Fibroblast of skin of left biceps (primary cell): ENCODE results near the gene TMEM52.
"Not testable (repeated sequence)": the region's sequence is repeated elsewhere in the genome, so short reads cannot be mapped to it uniquely, and the experiment has no call there.

Source experiments
- DNase-seq, 2 experiments: peaks; one replicate each; pipeline ENCODE4 v3.0.0-alpha.2; 2013; ENCODE audit warnings: low read depth in 2 of 2

Gene TMEM52

GRCh38 chr1:1946540-1946939, 27.5 kb upstream of the TMEM52 start:
- no peak for DNase-seq

GRCh38 chr1:1945782-1946393, 26.8 kb upstream of the TMEM52 start:
- DNase-seq: no peak

- DNase-seq: no peak
These were observed 24.9 kb upstream of the TMEM52 start for GRCh38 chr1:1943834-1944570.

- no peak for DNase-seq
These were observed 23.9 kb upstream of the TMEM52 start for GRCh38 chr1:1942753-1943656.

- no peak for DNase-seq
These were observed 23.0 kb upstream of the TMEM52 start for GRCh38 chr1:1941868-1942752.

- no peak for DNase-seq
These were observed 22.2 kb upstream of the TMEM52 start for GRCh38 chr1:1941211-1941841.

GRCh38 chr1:1940123-1940425, 21.0 kb upstream of the TMEM52 start:
- no peak for DNase-seq

- no peak for DNase-seq
These were observed 20.4 kb upstream of the TMEM52 start for GRCh38 chr1:1939296-1940122.

- DNase-seq: no peak
These were observed 19.7 kb upstream of the TMEM52 start for GRCh38 chr1:1938613-1939295.

GRCh38 chr1:1938276-1938573, 19.1 kb upstream of the TMEM52 start:
- DNase-seq: no peak

- DNase-seq: no peak
These were observed 18.6 kb upstream of the TMEM52 start for GRCh38 chr1:1937549-1938275.

GRCh38 chr1:1937061-1937460, 18.0 kb upstream of the TMEM52 start:
- DNase-seq: no peak

- DNase-seq: not testable (repeated sequence)
These were observed 15.8 kb upstream of the TMEM52 start for GRCh38 chr1:1934848-1935247.

- no peak for DNase-seq
These were observed 10.8 kb upstream of the TMEM52 start for GRCh38 chr1:1929639-1930545.

GRCh38 chr1:1929102-1929638, 10.1 kb upstream of the TMEM52 start:
- DNase-seq: no peak

- no peak for DNase-seq
These were observed 9.4 kb upstream of the TMEM52 start for GRCh38 chr1:1928231-1929101.

- DNase-seq: no peak
These were observed 8.7 kb upstream of the TMEM52 start for GRCh38 chr1:1927751-1928150.
